ENCODE measurements around the gene REXO5.
"Not testable (repeated sequence)": the region's sequence is repeated elsewhere in the genome, so short reads cannot be mapped to it uniquely, and the experiment has no call there.

Gene REXO5, protein sequence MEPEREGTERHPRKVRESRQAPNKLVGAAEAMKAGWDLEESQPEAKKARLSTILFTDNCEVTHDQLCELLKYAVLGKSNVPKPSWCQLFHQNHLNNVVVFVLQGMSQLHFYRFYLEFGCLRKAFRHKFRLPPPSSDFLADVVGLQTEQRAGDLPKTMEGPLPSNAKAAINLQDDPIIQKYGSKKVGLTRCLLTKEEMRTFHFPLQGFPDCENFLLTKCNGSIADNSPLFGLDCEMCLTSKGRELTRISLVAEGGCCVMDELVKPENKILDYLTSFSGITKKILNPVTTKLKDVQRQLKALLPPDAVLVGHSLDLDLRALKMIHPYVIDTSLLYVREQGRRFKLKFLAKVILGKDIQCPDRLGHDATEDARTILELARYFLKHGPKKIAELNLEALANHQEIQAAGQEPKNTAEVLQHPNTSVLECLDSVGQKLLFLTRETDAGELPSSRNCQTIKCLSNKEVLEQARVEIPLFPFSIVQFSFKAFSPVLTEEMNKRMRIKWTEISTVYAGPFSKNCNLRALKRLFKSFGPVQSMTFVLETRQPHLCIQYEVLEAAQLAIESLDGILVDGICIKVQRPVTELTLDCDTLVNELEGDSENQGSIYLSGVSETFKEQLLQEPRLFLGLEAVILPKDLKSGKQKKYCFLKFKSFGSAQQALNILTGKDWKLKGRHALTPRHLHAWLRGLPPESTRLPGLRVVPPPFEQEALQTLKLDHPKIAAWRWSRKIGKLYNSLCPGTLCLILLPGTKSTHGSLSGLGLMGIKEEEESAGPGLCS

DNA sequence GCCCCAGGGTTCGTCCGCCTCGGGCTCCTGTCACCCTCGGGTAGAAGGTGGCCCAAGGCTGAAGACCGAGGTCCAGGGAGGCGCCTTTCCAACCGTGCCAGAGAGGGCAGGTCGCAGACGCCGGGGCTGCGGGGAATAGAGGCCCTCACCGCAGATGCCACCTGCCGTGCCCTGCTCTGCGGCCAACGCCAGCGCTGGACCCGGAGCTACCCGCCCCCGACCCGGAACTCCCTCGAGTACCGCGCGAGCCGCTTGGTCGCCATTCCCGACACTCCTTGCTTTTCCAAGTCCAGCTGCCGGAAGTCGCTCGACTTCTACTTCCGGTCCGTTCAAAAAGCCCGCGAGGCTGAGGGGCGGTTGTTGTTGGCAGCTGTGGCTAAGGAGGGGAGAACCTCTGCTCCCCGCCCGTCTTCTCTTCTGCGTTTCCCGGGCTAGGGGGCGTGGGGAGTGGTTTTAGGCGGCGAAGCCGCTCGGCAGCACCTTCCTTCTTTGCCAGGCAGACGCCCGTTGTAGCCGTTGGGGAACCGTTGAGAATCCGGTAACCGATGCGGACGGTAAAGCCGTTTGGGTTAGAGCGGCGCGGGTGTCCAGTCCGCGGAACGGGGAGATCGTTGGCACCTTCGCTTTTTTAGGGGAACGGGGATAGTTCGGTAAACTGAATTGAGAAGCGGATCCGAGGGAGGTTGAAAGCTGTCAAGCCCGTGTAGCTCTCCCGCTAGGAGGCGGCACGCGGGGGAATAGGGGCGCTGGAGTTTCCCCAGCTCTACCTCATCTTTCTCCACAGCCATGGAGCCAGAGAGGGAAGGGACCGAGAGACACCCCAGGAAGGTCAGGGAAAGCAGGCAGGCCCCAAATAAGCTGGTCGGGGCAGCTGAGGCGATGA is at the start of gene REXO5, which contains the start of gene ERI2:
Gene REXO5 (plus strand): TSS at position 360 of the 883 bp plus-strand sequence. CDS start 427 bp downstream, at position 787.
Gene ERI2 (minus strand): TSS at position 305 of the 883 bp plus-strand sequence. CDS start 42 bp downstream, at position 263.
- in situ Hi-C loops (cut with MboI; ENCODE audit: low sequenced_read_pairs) = no loop called here

DNA sequence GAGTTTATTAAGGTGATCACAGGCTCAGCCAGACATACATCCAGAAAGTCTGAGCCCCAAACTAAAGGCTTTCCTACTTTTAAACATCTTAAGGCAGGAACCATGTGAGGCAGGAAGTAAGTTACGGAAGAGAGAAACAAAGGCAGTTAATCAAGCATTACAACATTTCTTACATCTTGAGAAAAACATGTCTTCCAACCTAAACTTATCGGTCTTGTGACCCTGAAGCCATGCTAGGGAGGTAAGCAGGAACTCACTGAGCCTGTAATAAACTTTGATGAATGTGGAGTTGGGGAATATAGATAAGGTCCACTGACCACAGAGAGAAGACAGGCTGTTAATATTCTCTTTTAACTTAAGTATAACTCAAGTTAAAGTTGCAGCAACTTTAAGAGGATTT is 46.0 kb upstream of the REXO5 start:
- in situ Hi-C loops (cut with MboI; ENCODE audit: low sequenced_read_pairs) = no loop called here

DNA sequence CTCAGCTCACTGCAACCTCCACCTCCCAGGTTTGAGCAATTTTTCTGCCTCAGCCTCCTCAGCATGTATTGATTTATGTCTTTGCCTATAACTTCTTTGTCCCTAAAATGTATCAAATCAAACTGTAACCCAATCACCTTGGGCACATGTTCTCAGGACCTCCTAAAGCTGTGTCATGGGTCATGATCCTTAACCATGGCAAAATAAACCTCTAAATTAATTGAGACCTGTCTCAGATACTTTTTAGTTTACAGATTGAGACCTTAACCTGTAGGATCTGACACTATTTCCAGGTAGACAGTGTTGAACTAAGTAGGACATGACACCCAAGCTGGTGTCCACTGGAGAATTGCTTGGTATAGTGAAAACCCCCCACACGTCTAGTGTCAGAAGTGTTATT is 45.2 kb upstream of the REXO5 start:
- in situ Hi-C loops (cut with MboI; ENCODE audit: low sequenced_read_pairs) = no loop called here

DNA sequence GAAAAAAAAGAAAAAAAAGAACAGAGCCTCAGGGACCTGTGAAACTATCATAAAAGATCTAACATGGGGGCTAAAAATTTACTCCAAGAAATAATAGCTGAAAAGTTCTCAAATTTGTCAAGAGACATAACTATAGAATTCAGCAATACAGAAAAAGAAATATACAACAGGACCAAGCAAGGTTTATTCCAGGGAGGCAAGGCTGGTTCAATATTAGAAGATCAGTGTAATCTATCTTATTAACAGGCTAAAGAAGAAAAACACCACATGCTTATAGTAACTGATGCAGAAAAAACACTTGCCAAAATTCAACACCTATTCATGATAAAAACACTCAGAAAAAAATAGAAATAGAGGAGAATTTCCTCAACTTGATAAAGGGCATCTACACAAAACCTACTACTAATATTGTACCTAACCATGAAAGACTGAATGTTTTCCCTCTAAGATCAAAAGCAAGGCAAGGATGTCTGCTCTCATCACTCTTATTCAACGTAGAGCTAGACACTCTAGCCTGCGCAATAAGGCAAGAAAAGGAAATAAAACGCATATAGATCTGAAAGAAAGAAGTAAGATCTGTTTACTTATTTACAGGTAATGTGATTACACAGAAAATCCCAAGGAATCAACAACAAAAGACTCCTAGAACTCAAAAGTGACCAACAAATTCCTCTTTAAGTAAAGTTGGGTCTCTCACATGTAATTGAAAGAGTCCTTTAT is 43.8 kb upstream of the REXO5 start:
- in situ Hi-C loops (cut with MboI; ENCODE audit: low sequenced_read_pairs) = no loop called here

DNA sequence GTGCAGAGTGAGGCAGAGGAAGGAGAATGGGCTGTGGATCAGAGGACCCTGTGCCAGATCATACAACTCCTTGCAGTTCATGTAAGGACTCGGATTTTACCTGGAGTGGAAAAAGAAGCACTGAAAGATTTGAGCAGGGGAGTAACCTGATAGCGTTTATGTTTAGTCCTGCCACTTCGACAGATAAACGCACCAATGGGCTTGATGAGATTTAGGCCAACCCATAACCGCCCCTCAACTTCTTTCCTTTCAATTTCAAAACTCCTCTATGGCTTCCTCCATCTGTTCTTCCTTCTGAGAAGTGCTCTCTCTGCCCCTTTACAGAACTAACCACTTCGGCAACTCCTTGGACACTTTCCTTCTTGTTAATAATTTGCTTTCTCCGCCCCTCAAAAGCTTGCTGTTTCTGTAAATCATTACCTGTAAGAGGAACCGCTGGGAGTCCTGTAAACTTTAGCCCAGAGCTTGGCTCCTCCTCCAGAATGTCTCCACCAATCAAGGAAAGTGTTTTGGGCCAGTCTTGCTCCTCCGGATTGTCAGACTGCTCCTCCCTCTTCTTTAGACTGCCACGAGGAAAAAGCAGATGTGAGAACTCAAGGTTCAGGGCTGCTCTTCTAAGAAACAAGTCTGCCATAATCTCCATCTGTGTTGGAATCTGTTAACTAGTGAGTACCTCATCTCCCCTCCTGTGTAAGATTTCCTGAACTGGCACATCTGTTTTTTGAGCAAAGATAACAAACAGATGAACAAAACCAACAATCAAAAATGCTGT is 42.7 kb upstream of the REXO5 start, which contains the start of gene ACSM3:
Gene ACSM3 (plus strand): TSS at position 554 of the 772 bp plus-strand sequence. CDS start 6,021 bp downstream, outside the sequence.
- in situ Hi-C loops (cut with MboI; ENCODE audit: low sequenced_read_pairs) = no loop called here

DNA sequence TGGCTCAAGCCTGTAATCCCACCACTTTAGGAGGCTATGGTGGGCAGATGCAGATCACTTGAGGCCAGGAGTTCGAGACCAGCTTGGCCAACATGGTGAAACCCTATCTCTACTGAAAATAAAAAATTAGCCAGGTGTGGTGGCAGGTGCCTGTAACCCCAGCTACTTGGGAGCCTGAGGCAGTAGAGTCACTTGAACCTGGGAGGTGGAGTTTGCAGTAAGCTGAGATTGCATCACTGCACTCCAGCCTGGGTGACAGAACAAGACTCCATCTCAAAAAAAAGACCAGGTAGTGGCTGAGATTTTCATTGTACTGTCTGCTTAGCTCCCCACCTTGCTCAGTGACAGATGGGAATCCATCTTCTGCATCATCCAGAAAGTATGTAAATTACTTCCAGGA is 41.9 kb upstream of the REXO5 start:
- in situ Hi-C loops (cut with MboI; ENCODE audit: low sequenced_read_pairs) = not testable (repeated sequence)

DNA sequence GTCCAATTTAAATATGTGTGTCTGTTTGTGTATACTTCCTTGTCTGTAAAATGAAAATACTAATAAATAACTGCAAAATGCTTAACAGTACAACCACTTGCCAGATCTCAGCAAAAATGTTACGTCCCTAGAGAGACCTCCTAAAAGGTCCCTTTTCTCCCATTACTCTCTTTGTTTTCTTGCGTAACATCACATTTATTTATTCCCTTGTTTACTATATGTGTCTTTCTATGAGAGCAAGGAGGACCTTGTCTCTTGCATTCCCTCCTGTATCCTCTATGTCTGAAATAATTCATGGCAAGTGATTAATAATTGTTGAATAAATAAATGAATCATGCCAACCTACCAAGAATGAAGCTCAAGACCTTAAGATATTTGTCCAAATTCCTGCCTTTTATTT is 40.6 kb upstream of the REXO5 start:
- in situ Hi-C loops (cut with MboI; ENCODE audit: low sequenced_read_pairs) = no loop called here

DNA sequence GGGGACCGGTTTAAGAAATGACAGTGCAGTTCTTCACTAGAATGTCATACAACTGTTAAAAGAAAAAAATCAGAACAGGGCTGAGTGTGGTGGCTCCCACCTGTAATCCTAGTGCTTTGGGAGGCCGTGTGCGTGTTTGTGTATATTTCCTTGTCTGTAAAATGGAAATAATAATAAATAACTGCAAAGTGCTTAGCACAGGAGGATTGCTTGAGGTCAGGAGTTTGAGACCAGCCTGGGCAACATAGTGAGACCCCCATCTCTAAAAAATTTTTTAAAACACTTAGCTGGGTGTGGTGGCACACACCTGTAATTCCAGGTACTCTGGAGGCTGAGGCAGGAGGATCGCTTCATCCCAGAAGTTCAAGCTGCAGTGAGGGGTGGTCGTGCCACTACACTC is 40.0 kb upstream of the REXO5 start:
- in situ Hi-C loops (cut with MboI; ENCODE audit: low sequenced_read_pairs) = no loop called here

DNA sequence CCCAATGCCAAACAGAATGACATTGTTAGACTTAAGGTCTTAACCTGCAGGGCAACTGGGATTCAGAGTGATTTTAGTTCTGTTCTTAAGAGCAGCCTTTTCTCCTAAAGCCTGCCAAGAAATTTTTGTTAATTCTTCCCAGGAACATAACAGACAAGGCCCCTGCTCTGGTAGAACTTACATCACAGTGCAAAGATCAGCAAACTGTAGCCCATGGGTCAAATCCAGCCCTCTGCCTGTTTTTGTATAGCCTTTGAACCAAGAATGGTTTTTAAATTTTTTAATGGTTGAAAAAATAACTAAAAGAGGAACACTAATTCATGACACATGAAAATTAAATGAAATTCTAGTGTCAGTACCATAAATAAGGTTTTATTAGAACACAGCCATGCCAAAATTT is 38.8 kb upstream of the REXO5 start:
- in situ Hi-C loops (cut with MboI; ENCODE audit: low sequenced_read_pairs) = no loop called here

DNA sequence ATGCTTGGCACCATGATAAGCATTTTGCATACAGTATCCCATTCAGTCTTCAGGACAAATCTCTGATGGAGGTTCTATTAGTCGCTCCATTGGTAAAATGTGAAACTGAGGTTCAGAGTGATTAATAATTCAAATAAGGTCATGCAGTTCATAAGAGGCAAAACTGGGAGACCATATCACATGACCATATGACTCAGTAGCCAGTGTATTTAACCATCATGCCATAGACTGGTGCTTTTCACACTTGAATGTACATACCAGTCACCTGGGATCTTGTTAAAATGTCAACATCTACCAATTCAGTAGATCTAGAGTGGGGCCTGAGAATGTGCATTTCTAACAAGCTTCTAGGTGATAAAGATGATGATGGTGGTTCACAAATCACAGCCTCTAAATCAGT is 38.2 kb upstream of the REXO5 start:
- in situ Hi-C loops (cut with MboI; ENCODE audit: low sequenced_read_pairs) = no loop called here

DNA sequence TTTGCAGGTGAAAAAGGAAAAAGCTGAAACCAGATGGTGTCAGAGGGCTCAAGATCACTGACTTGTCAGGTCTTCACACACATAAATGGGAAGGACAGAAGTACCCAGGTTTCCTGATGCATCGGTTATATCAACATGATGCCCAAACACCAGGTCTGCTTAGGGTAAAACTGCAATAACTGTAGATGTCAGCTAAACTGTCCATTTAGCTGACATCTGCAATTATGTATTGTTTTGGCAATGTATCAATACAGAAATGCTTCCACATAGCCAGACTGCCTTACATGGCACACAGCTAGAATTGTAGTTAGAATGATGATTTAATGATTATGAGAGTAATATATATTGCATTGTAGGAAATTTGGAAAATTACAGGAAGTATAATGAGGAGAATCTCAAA is 37.5 kb upstream of the REXO5 start:
- in situ Hi-C loops (cut with MboI; ENCODE audit: low sequenced_read_pairs) = no loop called here

DNA sequence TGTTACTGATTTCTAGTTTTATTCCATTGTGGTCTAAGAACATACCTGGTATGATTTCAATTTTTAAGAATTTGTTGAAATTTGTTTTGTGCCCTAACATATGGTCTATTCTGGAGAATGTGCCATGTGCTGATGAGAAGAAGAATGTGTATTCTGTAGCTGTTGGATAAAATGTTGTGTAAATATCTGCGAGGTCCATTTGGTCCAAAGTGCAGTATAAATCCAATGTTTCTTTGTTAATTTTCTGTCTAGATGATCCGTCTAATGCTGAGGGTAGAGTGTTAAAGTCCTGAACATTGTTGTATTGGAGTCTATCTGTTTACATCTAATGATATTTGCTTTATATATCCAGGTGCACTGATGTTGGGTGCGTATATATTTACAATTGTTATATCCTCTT is 32.6 kb upstream of the REXO5 start:
- in situ Hi-C loops (cut with MboI; ENCODE audit: low sequenced_read_pairs) = no loop called here

DNA sequence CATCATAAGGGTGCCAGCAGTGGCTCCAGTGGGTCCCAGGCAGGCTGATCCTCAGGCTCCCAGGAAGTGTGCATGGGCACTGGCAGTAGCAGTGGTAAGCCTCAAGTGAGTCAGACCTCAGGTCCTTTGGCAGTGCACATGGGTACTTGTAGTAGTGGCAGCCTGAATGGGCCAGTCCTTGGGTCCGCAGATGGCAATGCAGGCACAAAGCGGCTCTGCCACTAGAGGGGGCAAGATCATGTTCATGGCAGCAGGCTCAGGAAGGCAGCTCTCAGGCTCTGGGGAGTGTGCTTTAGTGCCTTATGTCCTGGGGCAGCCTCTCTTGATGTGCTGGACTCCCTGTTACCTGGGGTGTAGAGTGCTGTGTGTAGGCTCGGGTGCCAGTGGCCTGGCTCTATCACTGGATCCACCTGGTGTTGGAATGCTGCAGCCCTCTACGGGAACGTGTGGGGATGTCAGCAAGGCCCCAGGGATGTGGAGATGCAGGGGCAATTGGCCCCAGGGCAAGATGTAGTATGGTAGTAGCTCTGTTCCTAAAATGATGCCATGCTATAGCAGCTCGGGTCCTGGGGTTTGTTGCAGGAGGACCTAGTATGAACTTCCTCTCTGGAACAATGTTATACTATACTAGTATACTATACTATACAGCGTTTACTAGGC is 31.5 kb upstream of the REXO5 start:
- in situ Hi-C loops (cut with MboI; ENCODE audit: low sequenced_read_pairs) = no loop called here

DNA sequence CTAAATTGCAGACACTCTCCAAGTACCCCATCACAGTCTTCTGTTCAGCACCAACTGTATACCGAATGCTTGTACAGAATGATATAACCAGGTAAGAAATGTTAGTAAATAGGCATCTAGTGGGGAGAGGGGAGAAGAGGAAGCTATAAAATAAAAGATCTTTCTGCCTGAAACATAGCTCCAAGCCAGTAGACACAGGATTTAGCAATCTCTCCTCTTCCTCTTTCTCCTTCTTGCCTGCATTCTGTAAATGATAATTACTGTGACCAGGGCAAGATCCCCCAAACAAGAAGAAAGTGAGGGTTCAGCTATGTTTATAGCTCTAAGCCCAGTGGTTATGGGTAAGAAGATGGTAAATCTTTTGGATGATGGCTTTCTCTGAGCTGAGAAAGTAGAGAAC is 24.6 kb upstream of the REXO5 start:
- in situ Hi-C loops (cut with MboI; ENCODE audit: low sequenced_read_pairs) = no loop called here

DNA sequence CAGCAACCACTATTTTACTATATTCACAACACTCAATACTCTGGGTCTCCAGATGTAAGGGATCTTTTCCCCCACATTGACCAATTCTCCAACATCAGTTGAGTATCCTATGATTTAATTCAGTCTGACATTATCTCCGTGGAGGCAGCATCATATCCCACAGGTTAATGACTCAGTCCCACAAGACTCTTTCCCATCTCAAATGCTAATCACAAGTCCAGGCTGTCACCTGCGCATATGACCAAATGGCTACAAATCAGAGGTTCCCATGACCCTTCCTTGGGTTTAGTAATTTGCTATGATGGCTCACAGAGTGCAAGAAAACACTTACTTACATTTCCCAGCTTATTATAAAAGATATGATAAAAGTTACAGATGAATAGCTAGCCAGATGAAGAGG is 23.9 kb upstream of the REXO5 start:
- in situ Hi-C loops (cut with MboI; ENCODE audit: low sequenced_read_pairs) = no loop called here

DNA sequence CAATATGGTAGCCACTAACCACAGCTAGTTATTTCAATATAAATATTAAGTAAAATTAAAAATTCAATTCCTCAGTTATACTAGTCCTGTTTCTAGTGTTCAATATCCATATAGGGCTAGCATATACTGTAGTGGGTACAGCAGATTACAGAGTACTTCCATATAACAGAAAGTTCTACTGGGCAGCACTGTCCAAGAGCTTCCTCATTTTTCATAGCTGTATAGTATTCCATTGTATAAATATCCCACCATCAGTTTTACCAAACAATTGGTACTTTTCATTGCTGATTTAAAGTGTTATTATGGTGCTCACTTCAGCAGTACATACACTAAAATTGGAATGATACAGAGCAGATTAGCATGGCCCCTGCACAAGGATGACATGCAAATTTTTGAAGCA is 22.1 kb upstream of the REXO5 start:
- in situ Hi-C loops (cut with MboI; ENCODE audit: low sequenced_read_pairs) = no loop called here

DNA sequence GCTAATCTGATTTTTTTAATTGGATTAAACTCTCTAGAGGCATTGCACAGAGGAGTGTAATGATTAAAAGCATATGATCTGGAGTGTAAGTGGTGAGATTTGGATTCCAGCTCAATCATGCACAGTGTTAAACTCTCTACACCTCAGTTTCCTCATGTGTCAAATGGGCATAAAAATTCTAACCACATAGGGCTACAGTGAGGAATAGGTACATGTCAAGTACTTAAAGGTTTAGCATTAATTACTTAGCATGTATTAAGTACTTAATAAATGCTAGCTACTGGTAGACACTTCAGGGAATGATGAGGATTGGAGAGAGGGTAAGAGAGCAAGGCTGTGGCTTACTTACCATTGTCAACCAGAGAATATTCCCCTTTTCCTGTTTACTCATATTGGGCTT is 17.2 kb upstream of the REXO5 start:
- in situ Hi-C loops (cut with MboI; ENCODE audit: low sequenced_read_pairs) = no loop called here

DNA sequence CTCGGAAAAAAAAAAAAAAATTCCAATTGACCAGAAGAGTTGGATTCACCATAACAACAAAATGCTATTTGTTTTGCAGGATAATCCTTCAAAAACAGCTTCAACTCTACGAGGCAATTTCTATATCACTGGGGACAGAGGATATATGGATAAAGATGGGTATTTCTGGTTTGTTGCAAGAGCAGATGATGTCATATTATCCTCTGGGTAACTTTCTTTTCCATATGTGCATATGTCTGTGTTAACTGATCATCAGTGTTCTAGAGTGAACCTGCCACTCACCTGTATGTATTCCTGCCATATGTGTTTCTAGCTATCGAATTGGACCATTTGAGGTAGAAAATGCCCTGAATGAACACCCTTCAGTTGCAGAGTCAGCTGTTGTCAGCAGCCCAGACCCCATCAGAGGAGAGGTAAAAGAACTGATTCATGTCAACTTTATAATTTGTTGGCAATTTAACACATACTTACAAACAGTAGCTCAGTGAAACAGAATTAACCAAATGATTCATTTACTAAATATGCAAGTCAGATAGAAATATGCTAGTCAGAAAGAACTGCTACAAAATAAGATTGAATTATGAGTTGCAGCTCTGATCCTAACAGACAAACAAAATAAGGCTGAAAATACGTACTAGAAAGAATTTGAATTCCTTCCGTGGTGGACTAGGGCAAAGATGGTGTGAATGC is 14.3 kb upstream of the REXO5 start:
- in situ Hi-C loops (cut with MboI; ENCODE audit: low sequenced_read_pairs) = no loop called here

DNA sequence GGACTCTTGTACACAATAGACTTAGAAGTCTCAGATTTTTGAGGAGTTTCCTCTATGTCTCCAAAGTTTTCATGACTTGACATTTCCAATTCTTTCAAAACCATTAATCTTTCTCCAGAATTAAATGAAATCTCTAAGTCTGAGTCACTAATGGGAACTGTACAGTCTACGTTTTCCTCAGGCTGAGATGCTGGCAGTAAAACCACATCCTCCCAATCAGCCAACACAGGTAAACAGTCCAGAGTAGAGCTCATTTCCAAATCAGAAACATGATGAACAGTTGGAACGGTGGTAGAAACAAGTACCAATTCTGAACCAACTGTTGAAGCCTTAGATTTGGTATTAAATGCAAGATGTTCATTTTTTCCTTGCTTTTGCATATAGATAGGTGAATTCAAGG is 8.0 kb upstream of the REXO5 start:
- in situ Hi-C loops (cut with MboI; ENCODE audit: low sequenced_read_pairs) = no loop called here

All from HL-60/S4 treated with phorbol 12-myristate 13-acetate at 8.2 ng/mL for 4 days and 3 days (cell line).